Measurements from ENCODE around the gene PCDHGA1. TPM values are rescaled to one million over a fixed set of nuclear protein-coding genes. Genes with fewer than 3 reads are reported as not detected.
A peak's percentile ranks its signal among the peaks of the same experiment; 100 is the strongest.

The PCDHGA1 gene
- total RNA-seq, 2 experiments from 2014 or later: 0.07 TPM; not detected in 1

GRCh38 chr5:141510850-141511601 is 180.7 kb downstream of the PCDHGA1 start:
- POLR2A ChIA-PET: interaction anchor here (0.6 kb wide), 1 partner anchor 17 kb away, joined by 4 read pairs; no protein-coding TSS in a partner anchor

GRCh38 chr5:141511771-141512325 is 181.5 kb downstream of the PCDHGA1 start:
- H3K27me3 Mint-ChIP-seq: no peaks in the 10 kb centered on the region
- no peak overlapping the region for H3K4me3 Mint-ChIP-seq
- ATAC-seq (no peak), DNase-seq (no peak)
- intact Hi-C loops (cut with micrococcal nuclease): loop anchor here (5.0 to 10.0 kb wide), 2 partner anchors 100 to 187 kb away; partner anchors contain the start of genes PCDHGA10 and TAF7
- no peaks in the 10 kb centered on the region for H3K9me3 Mint-ChIP-seq
- no peak overlapping the region for H3K27ac Mint-ChIP-seq
- TF ChIP-seq CTCF (IDR thresholded peaks at IDR 0.05): no peak
- peaks cover 43% of the 10 kb centered on the region for H3K4me1 Mint-ChIP-seq (ENCODE audit: low read depth)
- POLR2A ChIA-PET: no interaction called here
- CTCF ChIA-PET: interaction anchor here (0.8 to 9.4 kb wide), 25 partner anchors 8 to 324 kb away, joined by 3 to 122 read pairs (median 9); partner anchors contain the start of genes PCDHGA10, PCDHGA11, PCDHGA12 and PCDHGA3
- peaks cover 29% of the 10 kb centered on the region for H3K36me3 Mint-ChIP-seq (ENCODE audit: low read depth)

More at GRCh38 chr5:141510850-141511601, 180.7 kb downstream of the PCDHGA1 start:
- Mint-ChIP-seq H3K27ac (no peak overlapping the region), H3K9me3 (no peaks in the 10 kb centered on the region), H3K4me3 (no peak overlapping the region), H3K36me3 (ENCODE audit: low read depth) (peaks cover 22% of the 10 kb centered on the region), H3K27me3 (no peaks in the 10 kb centered on the region), H3K4me1 (ENCODE audit: low read depth) (peaks cover 39% of the 10 kb centered on the region)
- ATAC-seq: no peak
- no peak for DNase-seq
- TF ChIP-seq CTCF (IDR thresholded peaks at IDR 0.05): no peak
- CTCF ChIA-PET: interaction anchor here (0.9 to 9.4 kb wide), 15 partner anchors 10 to 182 kb away, joined by 3 to 122 read pairs (median 5); partner anchors contain the start of genes PCDHGA10, PCDHGA11, PCDHGA12 and PCDHGB4
- intact Hi-C loops (cut with micrococcal nuclease): loop anchor here (5.0 to 10.0 kb wide), 2 partner anchors 99 to 186 kb away; partner anchors contain the start of genes PCDHGA10 and TAF7

GRCh38 chr5:141512390-141512910 is 182.1 kb downstream of the PCDHGA1 start:
- Mint-ChIP-seq H3K27me3 (no peaks in the 10 kb centered on the region), H3K9me3 (no peaks in the 10 kb centered on the region), H3K4me1 (ENCODE audit: low read depth) (peaks cover 43% of the 10 kb centered on the region), H3K27ac (peak overlapping the region; percentile 84), H3K36me3 (ENCODE audit: low read depth) (peaks cover 30% of the 10 kb centered on the region), H3K4me3 (peak overlapping the region; percentile 70)
- intact Hi-C loops (cut with micrococcal nuclease): loop anchor here (5.0 to 10.0 kb wide), 2 partner anchors 100 to 188 kb away; partner anchors contain the start of genes PCDHGA10 and TAF7
- peak; percentile 87 for TF ChIP-seq CTCF (IDR thresholded peaks at IDR 0.05)
- ChIA-PET POLR2A (interaction anchor here (0.9 kb wide), 1 partner anchor 9 kb away, joined by 4 read pairs; no protein-coding TSS in a partner anchor), CTCF (interaction anchor here (0.7 to 9.4 kb wide), 42 partner anchors 9 to 647 kb away, joined by 3 to 122 read pairs (median 5); partner anchors contain the start of genes PCDHGA10, PCDHGA11, PCDHGA12 and PCDHGA3)
- DNase-seq (peak; percentile 94), ATAC-seq (peak; percentile 38)

GRCh38 chr5:141512911-141513626 is 182.8 kb downstream of the PCDHGA1 start:
- POLR2A ChIA-PET: interaction anchor here (0.9 to 2.0 kb wide), 5 partner anchors 8 to 123 kb away, joined by 3 to 14 read pairs (median 4); partner anchors contain the start of genes HDAC3 and RELL2
- H3K4me1 Mint-ChIP-seq (ENCODE audit: low read depth): peaks cover 43% of the 10 kb centered on the region
- ATAC-seq: peak; percentile 41
- H3K27ac Mint-ChIP-seq: peak overlapping the region; percentile 84
- H3K9me3 Mint-ChIP-seq: no peaks in the 10 kb centered on the region
- H3K27me3 Mint-ChIP-seq: no peaks in the 10 kb centered on the region
- DNase-seq: peak; percentile 59
- peaks cover 30% of the 10 kb centered on the region for H3K36me3 Mint-ChIP-seq (ENCODE audit: low read depth)
- H3K4me3 Mint-ChIP-seq: peak overlapping the region; percentile 70
- CTCF ChIA-PET: interaction anchor here (0.6 to 9.4 kb wide), 37 partner anchors 10 to 647 kb away, joined by 3 to 122 read pairs (median 5); partner anchors contain the start of genes PCDHGA10, PCDHGA11, PCDHGA12 and PCDHGA3
- no peak for TF ChIP-seq CTCF (IDR thresholded peaks at IDR 0.05)
- intact Hi-C loops (cut with micrococcal nuclease): loop anchor here (5.0 to 10.0 kb wide), 2 partner anchors 101 to 188 kb away; partner anchors contain the start of genes PCDHGA10 and TAF7

Data from activated CD8-positive, alpha-beta T cell treated with anti-CD3 and anti-CD28 coated beads for 36 hours (primary cell).